Measurements from ENCODE around the gene P2RX6.
"Not testable (repeated sequence)": the region's sequence is repeated elsewhere in the genome, so short reads cannot be mapped to it uniquely, and the experiment has no call there.

Gene P2RX6

GRCh38 chr22:21032868-21033688 lies 18.1 kb downstream of the P2RX6 start:
- DNase-seq (ENCODE audit: insufficient read length, low spot score) (no peak), FAIRE-seq (no peak)
- TF ChIP-seq CTCF (IDR thresholded peaks at IDR 0.05; ENCODE audit: insufficient read depth, missing control alignments), result no peak

GRCh38 chr22:21033895-21034294 lies 18.9 kb downstream of the P2RX6 start:
- DNase-seq (ENCODE audit: insufficient read length, low spot score) (no peak), FAIRE-seq (no peak)
- no peak for TF ChIP-seq CTCF (IDR thresholded peaks at IDR 0.05; ENCODE audit: insufficient read depth, missing control alignments)

- no peak for TF ChIP-seq CTCF (IDR thresholded peaks at IDR 0.05; ENCODE audit: insufficient read depth, missing control alignments)
- DNase-seq (ENCODE audit: insufficient read length, low spot score) (no peak), FAIRE-seq (no peak)
Measured at GRCh38 chr22:21034989-21035388, 20.0 kb downstream of the P2RX6 start.

GRCh38 chr22:21038405-21038804 lies 23.4 kb downstream of the P2RX6 start:
- FAIRE-seq, result no peak
- no peak for DNase-seq (ENCODE audit: insufficient read length, low spot score)
- no peak for TF ChIP-seq CTCF (IDR thresholded peaks at IDR 0.05; ENCODE audit: insufficient read depth, missing control alignments)

GRCh38 chr22:21039158-21039557 lies 24.2 kb downstream of the P2RX6 start:
- DNase-seq (ENCODE audit: insufficient read length, low spot score); FAIRE-seq: not testable (repeated sequence)

- FAIRE-seq (no peak), DNase-seq (ENCODE audit: insufficient read length, low spot score) (no peak)
- no peak for TF ChIP-seq CTCF (IDR thresholded peaks at IDR 0.05; ENCODE audit: insufficient read depth, missing control alignments)
Measured at GRCh38 chr22:21041937-21042336, 27.0 kb downstream of the P2RX6 start.

- FAIRE-seq, result no peak
- no peak for DNase-seq (ENCODE audit: insufficient read length, low spot score)
- no peak for TF ChIP-seq CTCF (IDR thresholded peaks at IDR 0.05; ENCODE audit: insufficient read depth, missing control alignments)
Measured at GRCh38 chr22:21042978-21043859, 28.3 kb downstream of the P2RX6 start.

Data from D721Med (cell line).